ENCODE measurements around the gene FAM234A.

Gene FAM234A

GRCh38 chr16:287298-287811 lies 52.7 kb downstream of the FAM234A start:
- ATAC-seq (ENCODE audit: low read depth) (peak; percentile 9; the same call in 1 of the 3 replicates), DNase-seq (ENCODE audit: low spot score) (no peak)
- Histone ChIP-seq H3K27ac (ENCODE audit: poor library complexity, severe bottlenecking) (no peak overlapping the region), H3K4me1 (ENCODE audit: insufficient read depth, poor library complexity, severe bottlenecking) (no peaks in the 10 kb centered on the region), H3K9me3 (ENCODE audit: severe bottlenecking) (no peaks in the 10 kb centered on the region), H3K36me3 (ENCODE audit: low read depth) (peaks cover 12% of the 10 kb centered on the region), H3K27me3 (ENCODE audit: insufficient read depth, poor library complexity, severe bottlenecking) (no peaks in the 10 kb centered on the region), H3K4me3 (ENCODE audit: severe bottlenecking) (no peak overlapping the region)
- peak; percentile 31 for TF ChIP-seq CTCF (IDR thresholded peaks at IDR 0.05; ENCODE audit: poor library complexity, severe bottlenecking)

- Histone ChIP-seq H3K36me3 (ENCODE audit: low read depth) (peaks cover 21% of the 10 kb centered on the region), H3K9me3 (ENCODE audit: severe bottlenecking) (no peaks in the 10 kb centered on the region), H3K27me3 (ENCODE audit: insufficient read depth, poor library complexity, severe bottlenecking) (no peaks in the 10 kb centered on the region), H3K4me3 (ENCODE audit: severe bottlenecking) (no peak overlapping the region), H3K27ac (ENCODE audit: poor library complexity, severe bottlenecking) (no peak overlapping the region), H3K4me1 (ENCODE audit: insufficient read depth, poor library complexity, severe bottlenecking) (no peaks in the 10 kb centered on the region)
- DNase-seq (ENCODE audit: low spot score): no peak
- no peak for TF ChIP-seq CTCF (IDR thresholded peaks at IDR 0.05; ENCODE audit: poor library complexity, severe bottlenecking)
- no peak for ATAC-seq (ENCODE audit: low read depth)
These were observed 53.6 kb downstream of the FAM234A start for GRCh38 chr16:287981-288920.

- Histone ChIP-seq H3K4me1 (ENCODE audit: insufficient read depth, poor library complexity, severe bottlenecking) (no peaks in the 10 kb centered on the region), H3K36me3 (ENCODE audit: low read depth) (peaks cover 26% of the 10 kb centered on the region)
These were observed 54.9 kb downstream of the FAM234A start for GRCh38 chr16:289395-289997.

DNA sequence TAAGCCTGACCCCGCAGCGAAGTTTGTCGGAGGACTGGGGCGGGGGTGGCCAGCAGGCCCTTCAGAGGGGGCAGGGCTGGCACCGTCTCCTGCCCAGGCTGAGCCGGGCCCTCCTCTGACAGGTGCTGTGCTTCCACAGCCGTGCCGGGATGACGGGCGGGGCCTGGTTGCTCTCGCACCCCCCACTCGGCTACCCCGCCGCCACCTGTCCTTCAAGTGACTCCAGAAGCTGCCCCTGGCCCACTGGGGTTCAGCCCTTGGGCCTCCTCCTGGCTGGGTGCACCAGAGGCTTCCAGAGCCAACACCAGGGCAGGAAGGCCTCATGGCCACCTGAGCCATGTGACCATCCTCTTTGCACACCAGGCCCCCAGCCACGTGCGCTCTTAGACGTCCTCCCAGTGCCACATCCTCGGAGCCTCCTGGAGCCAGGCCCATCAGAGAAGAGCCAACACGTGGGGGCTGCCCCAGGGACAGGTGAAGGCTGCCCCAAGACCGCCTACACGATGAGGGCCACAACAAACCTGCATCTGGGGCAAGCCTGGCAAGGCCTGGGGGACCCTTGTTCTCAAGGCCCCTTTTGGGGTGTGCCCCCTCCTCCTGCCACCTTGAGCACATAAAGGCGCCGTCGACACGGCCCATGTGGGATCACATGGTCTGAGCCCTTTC lies 55.5 kb downstream of the FAM234A start:
- no peak for TF ChIP-seq CTCF (IDR thresholded peaks at IDR 0.05; ENCODE audit: poor library complexity, severe bottlenecking)
- H3K36me3 ChIP-seq (ENCODE audit: low read depth): peaks cover 26% of the 10 kb centered on the region
- no peak for ATAC-seq (ENCODE audit: low read depth)
- H3K4me1 ChIP-seq (ENCODE audit: insufficient read depth, poor library complexity, severe bottlenecking): no peaks in the 10 kb centered on the region
- DNase-seq (ENCODE audit: low spot score): no peak
- H3K27me3 ChIP-seq (ENCODE audit: insufficient read depth, poor library complexity, severe bottlenecking): no peaks in the 10 kb centered on the region
- H3K4me3 ChIP-seq (ENCODE audit: severe bottlenecking): no peak overlapping the region
- H3K27ac ChIP-seq (ENCODE audit: poor library complexity, severe bottlenecking): no peak overlapping the region
- H3K9me3 ChIP-seq (ENCODE audit: severe bottlenecking): no peaks in the 10 kb centered on the region

More at GRCh38 chr16:289395-289997, 54.9 kb downstream of the FAM234A start:
- Histone ChIP-seq H3K9me3 (ENCODE audit: severe bottlenecking) (no peaks in the 10 kb centered on the region), H3K27me3 (ENCODE audit: insufficient read depth, poor library complexity, severe bottlenecking) (no peaks in the 10 kb centered on the region), H3K27ac (ENCODE audit: poor library complexity, severe bottlenecking) (no peak overlapping the region), H3K4me3 (ENCODE audit: severe bottlenecking) (no peak overlapping the region)
- ATAC-seq (ENCODE audit: low read depth): no peak
- no peak for DNase-seq (ENCODE audit: low spot score)
- no peak for TF ChIP-seq CTCF (IDR thresholded peaks at IDR 0.05; ENCODE audit: poor library complexity, severe bottlenecking)
